GM18499 (cell line): Measurements from ENCODE around the gene SPTBN1.
A peak's percentile ranks its signal among the peaks of the same experiment; 100 is the strongest.

Experiments
- ATAC-seq: cut with Tn5 transposase; IDR thresholded peaks from one replicate; pipeline ENCODE4 v1.9.1; 2021; ENCODE audit warnings: moderate number of reproducible peaks; ENCODE audit not compliant: insufficient read depth, unreplicated experiment

Gene SPTBN1

GRCh38 chr2:54658564-54659071, 202.5 kb downstream of the SPTBN1 start:
- ATAC-seq: no peak

GRCh38 chr2:54659527-54659926, 203.4 kb downstream of the SPTBN1 start:
- no peak for ATAC-seq

GRCh38 chr2:54660752-54661151, 204.6 kb downstream of the SPTBN1 start:
- no peak for ATAC-seq

GRCh38 chr2:54663424-54664030, 207.4 kb downstream of the SPTBN1 start:
- no peak for ATAC-seq

- ATAC-seq: no peak
Observed at GRCh38 chr2:54664238-54664786, 208.2 kb downstream of the SPTBN1 start.

GRCh38 chr2:54665436-54665856, 209.3 kb downstream of the SPTBN1 start:
- peak; percentile 54 for ATAC-seq

GRCh38 chr2:54666131-54666633, 210.1 kb downstream of the SPTBN1 start:
- no peak for ATAC-seq

- ATAC-seq: no peak
Observed at GRCh38 chr2:54666634-54667265, 210.6 kb downstream of the SPTBN1 start.

GRCh38 chr2:54667266-54667639, 211.1 kb downstream of the SPTBN1 start:
- ATAC-seq: no peak

- no peak for ATAC-seq
Observed at GRCh38 chr2:54667726-54668650, 211.9 kb downstream of the SPTBN1 start.

GRCh38 chr2:54668711-54669110, 212.6 kb downstream of the SPTBN1 start:
- ATAC-seq: no peak

- ATAC-seq: no peak
Observed at GRCh38 chr2:54669677-54670484, 213.8 kb downstream of the SPTBN1 start.

- no peak for ATAC-seq
Observed at GRCh38 chr2:54670485-54671009, 214.4 kb downstream of the SPTBN1 start.

GRCh38 chr2:54671010-54671409, 214.9 kb downstream of the SPTBN1 start:
- no peak for ATAC-seq

- ATAC-seq: no peak
Observed at GRCh38 chr2:54671875-54672589, 215.9 kb downstream of the SPTBN1 start.

- peak; percentile 48 for ATAC-seq
Observed at GRCh38 chr2:54672590-54673456, 216.7 kb downstream of the SPTBN1 start.

GRCh38 chr2:54673501-54673998, 217.4 kb downstream of the SPTBN1 start:
- peak; percentile 5 for ATAC-seq

- ATAC-seq: no peak
Observed at GRCh38 chr2:54675281-54675680, 219.2 kb downstream of the SPTBN1 start.
